K562 (cell line): Measurements from ENCODE around the gene NXF1. TPM values are rescaled to one million over a fixed set of nuclear protein-coding genes. Genes with fewer than 3 reads are reported as not detected.
A peak's percentile ranks its signal among the peaks of the same experiment; 100 is the strongest.

ENCODE experiments used
- ATAC-seq: fragments of 200-7000 bp; cut with Tn5 transposase; 3 replicates; pipeline ENCODE4 v1.9.1; 2020; ENCODE audit warnings: moderate library complexity
- BruUV-seq: library from RNA; stranded (reverse); fragments of 400-500 nt; replicated peaks from 2 replicates; lab custom pipeline; 2021; lab: Mats Ljungman, UMichigan
- CTCF ChIA-PET: fragments of 300-600 bp; formaldehyde crosslinking; extraction: SDS; loops from one replicate; lab custom pipeline; 2021; ENCODE audit warnings: low intra/inter-chr PET ratio; lab: Yijun Ruan, JAX
- POLR2A ChIA-PET: fragments of 300-600, 350-650 bp; sonication (Branson Sonifier 250); formaldehyde crosslinking; extraction: SDS; loops from one replicate; lab custom pipeline; 2021; ENCODE audit warnings: antibody characterized with exemption, inconsistent platforms; lab: Yijun Ruan, JAX
- DNase-seq, 4 experiments: peaks; one replicate each; pipeline versions ENCODE4 v3.0.0 to v3.0.0-alpha.2; 2011 to 2018; ENCODE audit warnings: low spot score in 3 of 4, mixed read lengths in 3 of 4; ENCODE audit errors: extremely low read depth in 1 of 4
- FAIRE-seq: peaks from 2 replicates; lab custom pipeline; 2011; peaks lifted over from hg19 to GRCh38; lab: Jason Lieb, UNC
- H2AFZ ChIP-seq: 2 replicates; pipeline ENCODE4 v1.6.0; 2011; ENCODE audit warnings: low read depth, low read length, control low read depth, inconsistent platforms
- H3K27ac ChIP-seq: fragments of 200-600 bp; 3 replicates; pipeline ENCODE4 v1.8.0; 2011; ENCODE audit warnings: low read depth, mild to moderate bottlenecking, control low read depth, inconsistent platforms, low read length, moderate library complexity, mixed read lengths; ENCODE audit errors: extremely low read depth
- H3K27me3 ChIP-seq, 2 experiments: fragments of 300-600 bp in 1 of 2; 2 replicates in 1 of 2; 3 replicates in 1 of 2; pipeline versions ENCODE4 v1.6.0 to v1.8.0; 2011; ENCODE audit warnings: inconsistent platforms in 2 of 2, low read length in 2 of 2, mild to moderate bottlenecking in 1 of 2, mixed read lengths in 1 of 2, moderate library complexity in 1 of 2; ENCODE audit not compliant: control insufficient read depth in 2 of 2, insufficient read depth in 2 of 2
- H3K36me3 ChIP-seq: fragments of 300-600 bp; 3 replicates; pipeline ENCODE4 v1.8.0; 2011; ENCODE audit warnings: mild to moderate bottlenecking, low read length, inconsistent platforms; ENCODE audit not compliant: control insufficient read depth, insufficient read depth
- H3K4me1 ChIP-seq, 2 experiments: fragments of 200-600 bp in 1 of 2; replicated peaks in 1 of 2; 2 replicates in 1 of 2; 3 replicates in 1 of 2; pipeline versions ENCODE4 v1.5.1 to v1.8.0; 2011; ENCODE audit warnings: inconsistent platforms in 2 of 2, low read length in 2 of 2, mild to moderate bottlenecking in 1 of 2, mixed read lengths in 1 of 2, moderate library complexity in 1 of 2; ENCODE audit not compliant: control insufficient read depth in 2 of 2, insufficient read depth in 2 of 2
- H3K4me2 ChIP-seq: 2 replicates; pipeline ENCODE4 v1.6.1; 2011; ENCODE audit warnings: low read length, control low read depth, inconsistent platforms, mixed read lengths; ENCODE audit not compliant: insufficient read depth
- H3K4me3 ChIP-seq: fragments of 200-600 bp; sonication (generic), shearing (Covaris generic); 2 replicates; pipeline ENCODE4 v1.5.1; 2016; ENCODE audit warnings: control low read depth, inconsistent platforms
- H3K79me2 ChIP-seq: fragments of 200-600 bp; 3 replicates; pipeline ENCODE4 v1.8.0; 2011; ENCODE audit warnings: low read length, inconsistent platforms; ENCODE audit not compliant: control insufficient read depth, insufficient read depth
- H3K9ac ChIP-seq, 2 experiments: 2 replicates each; pipeline versions ENCODE4 v1.6.0 to v1.6.1; 2011; ENCODE audit warnings: low read depth in 2 of 2, low read length in 2 of 2, control low read depth in 1 of 2, inconsistent platforms in 1 of 2, mild to moderate bottlenecking in 1 of 2, mixed read lengths in 1 of 2; ENCODE audit not compliant: insufficient read depth in 1 of 2
- H3K9me1 ChIP-seq: one replicate; pipeline ENCODE4 v1.6.0; 2011; ENCODE audit warnings: inconsistent platforms, mild to moderate bottlenecking, low read length, moderate library complexity; ENCODE audit not compliant: control insufficient read depth, insufficient read depth
- H3K9me3 ChIP-seq: replicated peaks from 2 replicates; pipeline ENCODE4 v1.5.1; 2011; ENCODE audit warnings: low read depth, low read length, inconsistent platforms; ENCODE audit not compliant: control insufficient read depth, insufficient read depth
- H4K20me1 ChIP-seq: replicated peaks from 2 replicates; pipeline ENCODE4 v1.6.1; 2011; ENCODE audit warnings: low read length, inconsistent platforms, mixed read lengths; ENCODE audit not compliant: control insufficient read depth, insufficient read depth
- BCLAF1 ChIP-seq, 2 experiments: fragments of 450-650 bp in 1 of 2; IDR thresholded peaks; 2 replicates each; pipeline ENCODE4 v1.6.1; 2011 to 2017; ENCODE audit warnings: low read depth in 2 of 2, antibody characterized with exemption in 1 of 2, borderline replicate concordance in 1 of 2, low read length in 1 of 2, mild to moderate bottlenecking in 1 of 2, mixed read lengths in 1 of 2; ENCODE audit not compliant: control insufficient read depth in 1 of 2
- CSDE1 ChIP-seq, 2 experiments: fragments of 450-650 bp; IDR thresholded peaks; 2 replicates each; pipeline ENCODE4 v1.6.1; 2016; ENCODE audit warnings: mild to moderate bottlenecking in 1 of 2
- E2F5 ChIP-seq: sonication (generic); formaldehyde crosslinking; IDR thresholded peaks from 2 replicates; pipeline ENCODE4 v1.8.0; 2022; ENCODE audit warnings: mild to moderate bottlenecking, missing genetic modification reagents
- FUS ChIP-seq: fragments of 200-400 bp; formaldehyde crosslinking; optimal IDR thresholded peaks from 2 replicates; pipeline ENCODE3; 2017; ENCODE audit warnings: low read depth, low read length
- MEIS2 ChIP-seq: fragments of 450-650 bp; IDR thresholded peaks from 2 replicates; pipeline ENCODE4 v1.6.1; 2014; ENCODE audit warnings: mild to moderate bottlenecking; ENCODE audit not compliant: partially characterized antibody
- PBX2 ChIP-seq, 2 experiments: IDR thresholded peaks in 1 of 2; conservative IDR thresholded peaks in 1 of 2; 2 replicates each; pipeline ENCODE4 v1.6.1; 2016; ENCODE audit warnings: low read depth in 2 of 2, mild to moderate bottlenecking in 1 of 2, missing compliant biosample characterization in 1 of 2, missing genetic modification characterization in 1 of 2, moderate library complexity in 1 of 2
- POLR2G ChIP-seq: fragments of 200-400 bp; formaldehyde crosslinking; IDR thresholded peaks from 2 replicates; pipeline ENCODE4 v1.6.1; 2017; ENCODE audit warnings: low read depth, mild to moderate bottlenecking, antibody characterized with exemption, low read length, moderate library complexity
- RBFOX2 ChIP-seq: fragments of 200-400 bp; formaldehyde crosslinking; IDR thresholded peaks from 2 replicates; pipeline ENCODE4 v1.6.1; 2017; ENCODE audit warnings: low read depth, mild to moderate bottlenecking, low read length, moderate library complexity
- THRA ChIP-seq: fragments of 450-650 bp; IDR thresholded peaks from 2 replicates; pipeline ENCODE4 v1.6.1; 2017; ENCODE audit warnings: mild to moderate bottlenecking, moderate library complexity
- ZFX ChIP-seq: sonication (generic); formaldehyde crosslinking; IDR thresholded peaks from 2 replicates; pipeline ENCODE4 v1.8.0; 2022; ENCODE audit warnings: mild to moderate bottlenecking, missing genetic modification reagents, moderate library complexity
- WGBS: fragments of 100-300 bp; shearing (Covaris generic); methylation state at CpG from one replicate; pipeline ENCODE4 v1.1.6; 2016; ENCODE audit warnings: low coverage, mixed read lengths; ENCODE audit not compliant: insufficient coverage; ENCODE audit errors: missing lambda C conversion rate; 5-methylcytosine and 5-hydroxymethylcytosine counted together
- in situ Hi-C: fragments of 300-500 bp; cut with MboI; formaldehyde crosslinking; loops from 4 replicates; pipeline ENCODE4 v1.15.0; 2018; ENCODE audit warnings: inconsistent platforms, mixed read lengths
- intact Hi-C: fragments of 100-400 bp; cut with micrococcal nuclease; formaldehyde crosslinking; loops from 2 replicates; pipeline ENCODE4 v1.14.2; 2022
- polyA plus RNA-seq, 8 experiments: library from polyadenylated mRNA; depleted of rRNA in 4 of 8; stranded (reverse) in 5 of 8; unstranded in 3 of 8; fragments of >200 nt; fragmentation: Nextera tagmentation in 2 of 8; fragmentation: Illumina TruSeq in 1 of 8; extraction: Ambion mirVana in 2 of 8; extraction: Trizol in 1 of 8; gene quantifications; 2 replicates each; pipeline versions ENCODE4 v1.2.1 to v1.2.3, GENCODE V29; 2011 to 2014; ENCODE audit warnings: inconsistent platforms in 1 of 8, missing spikeins in 1 of 8
- total RNA-seq, 7 experiments: library from RNA; depleted of rRNA in 6 of 7; stranded (reverse); fragments of >200 nt in 6 of 7; fragmentation: Illumina TruSeq in 2 of 7; extraction: Trizol in 2 of 7; gene quantifications; 2 replicates each; pipeline versions ENCODE4 v1.2.1 to v1.2.3, GENCODE V29; 2011 to 2021; ENCODE audit warnings: low replicate concordance in 1 of 7

The NXF1 gene
- total and polyA plus RNA-seq, 9 of the 15 experiments (the other 6 are each of a cell fraction or from before 2014, with no cell fraction given) = 18.1 to 98.3 (median 35.8) TPM

GRCh38 chr11:62851807-62852522 lies 46.7 kb upstream of the NXF1 start:
- ChIA-PET CTCF (no interaction called here), POLR2A (interaction anchor here (0.6 to 10.0 kb wide), 16 partner anchors 7 to 260 kb away, joined by 3 to 403 read pairs (median 8); partner anchors contain the start of genes SLC3A2, STX5, TEX54 and TTC9C)
- Histone ChIP-seq H3K27me3 (no peaks in the 10 kb centered on the region), H3K79me2 (peaks cover 56% of the 10 kb centered on the region), H3K4me1 (peaks cover 0 to 14% of the 10 kb centered on the region in 2 experiments; a peak in 2 of 5 replicates), H2AFZ (no peak overlapping the region), H3K4me2 (peak overlapping the region; percentile 99), H3K27ac (peak overlapping the region; percentile 26), H4K20me1 (peaks cover 44% of the 10 kb centered on the region), H3K4me3 (peak overlapping the region; percentile 74; the same call in 1 of the 2 replicates), H3K9me3 (no peaks in the 10 kb centered on the region), H3K9me1 (no peaks in the 10 kb centered on the region), H3K9ac (peak overlapping the region; percentile 8 to 96; a peak in 2 of 4 replicates), H3K36me3 (peaks cover 42% of the 10 kb centered on the region)
- in situ Hi-C loops = loop anchor here (25.0 kb wide), 1 partner anchor 465 kb away; no protein-coding TSS in a partner anchor
- FAIRE-seq (no peak), DNase-seq (peak in 1 of 4 experiments; percentile 34), ATAC-seq (peak; percentile 2)
- no TSS peak for BruUV-seq
- intact Hi-C loops = no loop called here
- 12% methylated on average over 3 of the region's 3 CpGs for WGBS
- TF ChIP-seq FUS = peak; percentile 18
- 0 out of 4 replicates have a peak, but pooled peaks of 1 of the 2 experiments have one; percentile 25 for TF ChIP-seq CSDE1 (IDR thresholded peaks at IDR 0.05)
- peak; percentile 78; the same call in 1 of the 2 replicates for TF ChIP-seq RBFOX2
- TF ChIP-seq POLR2G = 0 out of 2 replicates have a peak, but pooled peaks have one; percentile 13
- peak; percentile 50; the same call in 1 of the 2 replicates for TF ChIP-seq E2F5 (CRISPR knock-in tag)
- TF ChIP-seq MEIS2 = peak; percentile 39
- no peak for TF ChIP-seq PBX2 (CRISPR knock-in tag; IDR thresholded peaks at IDR 0.05; ENCODE audit: low read depth)
- TF ChIP-seq PBX2 (tag; conservative IDR thresholded peaks at IDR 0.05; ENCODE audit: low read depth) = peak; percentile 56; the same call in 1 of the 2 replicates
- 0 out of 4 replicates have a peak, but pooled peaks of 1 of the 2 experiments have one; percentile 40 for TF ChIP-seq BCLAF1 (IDR thresholded peaks at IDR 0.05; ENCODE audit: borderline replicate concordance in 1 of 2, control insufficient read depth in 1 of 2, low read depth in 2 of 2, low read length in 1 of 2)
- TF ChIP-seq ZFX = peak; percentile 43
- TF ChIP-seq THRA = no peak
